Measurements from ENCODE around the gene OR13J1. TPM values are rescaled to one million over a fixed set of nuclear protein-coding genes. Genes with fewer than 3 reads are reported as not detected.
"Not testable (repeated sequence)": the region's sequence is repeated elsewhere in the genome, so short reads cannot be mapped to it uniquely, and the experiment has no call there.

Gene OR13J1
- not detected in 2 replicates for total RNA-seq

GRCh38 chr9:35870351-35870923, at the start of gene OR13J1:
OR13J1 (minus strand) TSS chr9:35870401; CDS start chr9:35870401, 0 bp downstream.
- DNase-seq (ENCODE audit: low read depth in 2 of 2) = no peak

GRCh38 chr9:35919212-35920008, 49.2 kb upstream of the OR13J1 start:
- DNase-seq (ENCODE audit: low read depth in 2 of 2) = no peak

- DNase-seq (ENCODE audit: low read depth in 2 of 2) = no peak
Observed at GRCh38 chr9:35918780-35919179, 48.6 kb upstream of the OR13J1 start.

GRCh38 chr9:35917261-35917660, 47.1 kb upstream of the OR13J1 start:
- no peak for DNase-seq (ENCODE audit: low read depth in 2 of 2)

- DNase-seq (ENCODE audit: low read depth in 2 of 2) = no peak
Observed at GRCh38 chr9:35915681-35916294, 45.6 kb upstream of the OR13J1 start.

GRCh38 chr9:35914301-35914807, 44.2 kb upstream of the OR13J1 start:
- DNase-seq (ENCODE audit: low read depth in 2 of 2) = peak; percentile 63 to 88

GRCh38 chr9:35913429-35913828, 43.2 kb upstream of the OR13J1 start:
- not testable (repeated sequence) for DNase-seq (ENCODE audit: low read depth in 2 of 2)

- DNase-seq (ENCODE audit: low read depth in 2 of 2) = no peak
Observed at GRCh38 chr9:35912791-35913400, 42.7 kb upstream of the OR13J1 start.

GRCh38 chr9:35911690-35912089, 41.5 kb upstream of the OR13J1 start:
- DNase-seq (ENCODE audit: low read depth in 2 of 2) = no peak

- DNase-seq (ENCODE audit: low read depth in 2 of 2) = peak; percentile 87 to 88
Observed at GRCh38 chr9:35910613-35911359, 40.6 kb upstream of the OR13J1 start.

- peak in 1 of 2 donors; percentile 39 for DNase-seq (ENCODE audit: low read depth in 2 of 2)
Observed at GRCh38 chr9:35909687-35910612, 39.7 kb upstream of the OR13J1 start.

- DNase-seq (ENCODE audit: low read depth in 2 of 2) = peak in 1 of 2 donors; percentile 64
Observed at GRCh38 chr9:35909274-35909673, 39.1 kb upstream of the OR13J1 start, which contains the start of gene SPAAR. SPAAR (plus strand) TSS chr9:35909490; CDS start chr9:35910464, 974 bp downstream.

- peak in 1 of 2 donors; percentile 35 for DNase-seq (ENCODE audit: low read depth in 2 of 2)
Observed at GRCh38 chr9:35908504-35909125, 38.4 kb upstream of the OR13J1 start.

- DNase-seq (ENCODE audit: low read depth in 2 of 2) = peak; percentile 68 to 93
Observed at GRCh38 chr9:35907711-35908503, 37.7 kb upstream of the OR13J1 start.

- peak; percentile 29 to 45 for DNase-seq (ENCODE audit: low read depth in 2 of 2)
Observed at GRCh38 chr9:35906923-35907699, 36.9 kb upstream of the OR13J1 start.

- peak; percentile 80 to 89 for DNase-seq (ENCODE audit: low read depth in 2 of 2)
Observed at GRCh38 chr9:35905912-35906679, 35.9 kb upstream of the OR13J1 start, which contains the start of gene HRCT1. HRCT1 (plus strand) TSS chr9:35906202; CDS start chr9:35906288, 86 bp downstream.

Measured in lung microvascular endothelial cell (primary cell).